ENCODE measurements around the gene AK1. TPM values are rescaled to one million over a fixed set of nuclear protein-coding genes. Genes with fewer than 3 reads are reported as not detected.

Gene AK1
- total and polyA plus RNA-seq, 9 of the 15 experiments (the other 6 are each of a cell fraction or from before 2014, with no cell fraction given), result 10.1 to 71.8 (median 39.0) TPM

DNA sequence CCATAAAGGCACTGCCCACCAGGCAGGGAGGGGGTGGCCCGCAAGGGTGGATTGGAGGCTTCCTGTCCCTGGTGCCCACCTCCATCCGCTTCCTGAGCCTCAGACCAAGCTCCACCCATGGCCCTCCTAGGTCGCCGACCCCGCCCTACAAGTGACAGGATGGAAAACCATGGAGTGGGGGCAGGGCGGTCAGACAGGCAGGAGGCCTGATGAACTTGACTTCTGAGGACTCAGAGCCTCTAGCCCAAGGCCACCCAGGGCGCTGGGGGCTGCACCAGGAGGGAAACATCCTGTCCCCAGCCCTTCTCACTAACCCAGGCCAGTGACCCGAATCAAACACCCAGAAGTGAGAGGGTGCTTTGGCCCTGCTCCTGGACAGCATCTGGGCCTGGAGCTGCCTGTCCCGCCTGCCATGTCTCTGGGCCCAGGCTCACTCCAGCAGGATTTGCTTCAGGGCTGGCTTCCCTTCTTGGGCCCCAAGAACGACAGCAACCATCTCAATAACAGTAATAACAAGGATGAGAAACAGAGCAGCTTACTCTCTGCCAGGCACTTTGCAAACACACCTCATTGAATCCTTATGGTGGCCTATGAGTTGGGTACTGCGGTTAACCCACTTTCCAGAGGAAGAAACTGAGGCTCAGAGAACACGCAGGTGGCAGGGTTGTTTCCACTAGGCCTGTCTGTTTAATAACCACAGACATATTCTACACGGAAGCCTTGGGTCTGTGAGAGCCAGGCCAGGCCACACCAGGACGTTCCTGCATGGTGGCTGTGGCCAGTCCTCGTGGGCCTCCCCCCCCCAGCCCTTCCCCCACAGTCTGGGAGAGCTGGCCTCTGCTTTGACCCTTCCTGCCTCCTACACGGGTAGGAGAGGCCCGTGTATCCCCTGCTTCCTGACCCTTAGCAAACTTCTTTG lies 26.3 kb upstream of the AK1 start (continued):
- TF ChIP-seq, protein P1, sequence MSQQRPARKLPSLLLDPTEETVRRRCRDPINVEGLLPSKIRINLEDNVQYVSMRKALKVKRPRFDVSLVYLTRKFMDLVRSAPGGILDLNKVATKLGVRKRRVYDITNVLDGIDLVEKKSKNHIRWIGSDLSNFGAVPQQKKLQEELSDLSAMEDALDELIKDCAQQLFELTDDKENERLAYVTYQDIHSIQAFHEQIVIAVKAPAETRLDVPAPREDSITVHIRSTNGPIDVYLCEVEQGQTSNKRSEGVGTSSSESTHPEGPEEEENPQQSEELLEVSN (IDR thresholded peaks at IDR 0.05; ENCODE audit: borderline replicate concordance in 1 of 2, extremely low read depth in 1 of 2, insufficient read depth in 1 of 2, insufficient read length in 1 of 2, low read depth in 1 of 2, low read length in 1 of 2, poor library complexity in 1 of 2, severe bottlenecking in 1 of 2), result peak in 1 of 2 experiments; percentile 16
- TF ChIP-seq, protein P2, sequence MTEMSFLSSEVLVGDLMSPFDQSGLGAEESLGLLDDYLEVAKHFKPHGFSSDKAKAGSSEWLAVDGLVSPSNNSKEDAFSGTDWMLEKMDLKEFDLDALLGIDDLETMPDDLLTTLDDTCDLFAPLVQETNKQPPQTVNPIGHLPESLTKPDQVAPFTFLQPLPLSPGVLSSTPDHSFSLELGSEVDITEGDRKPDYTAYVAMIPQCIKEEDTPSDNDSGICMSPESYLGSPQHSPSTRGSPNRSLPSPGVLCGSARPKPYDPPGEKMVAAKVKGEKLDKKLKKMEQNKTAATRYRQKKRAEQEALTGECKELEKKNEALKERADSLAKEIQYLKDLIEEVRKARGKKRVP (CRISPR knock-in tag; IDR thresholded peaks at IDR 0.05), result 0 out of 2 replicates have a peak, but pooled peaks have one; percentile 2
- peak; percentile 15; the same call in 1 of the 2 replicates for TF ChIP-seq L3MBTL2 (IDR thresholded peaks at IDR 0.05)
- TF ChIP-seq, protein P3, sequence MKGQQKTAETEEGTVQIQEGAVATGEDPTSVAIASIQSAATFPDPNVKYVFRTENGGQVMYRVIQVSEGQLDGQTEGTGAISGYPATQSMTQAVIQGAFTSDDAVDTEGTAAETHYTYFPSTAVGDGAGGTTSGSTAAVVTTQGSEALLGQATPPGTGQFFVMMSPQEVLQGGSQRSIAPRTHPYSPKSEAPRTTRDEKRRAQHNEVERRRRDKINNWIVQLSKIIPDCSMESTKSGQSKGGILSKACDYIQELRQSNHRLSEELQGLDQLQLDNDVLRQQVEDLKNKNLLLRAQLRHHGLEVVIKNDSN (CRISPR knock-in tag; IDR thresholded peaks at IDR 0.05), result no peak
- TF ChIP-seq SRF (CRISPR knock-in tag; IDR thresholded peaks at IDR 0.05), result peak in 1 of 2 experiments; percentile 60; a peak in 1 of 4 replicates
- no peak for TF ChIP-seq KDM5B (IDR thresholded peaks at IDR 0.05; ENCODE audit: insufficient replicate concordance, low read depth, low read length)
- TF ChIP-seq KDM4B (IDR thresholded peaks at IDR 0.05; ENCODE audit: borderline replicate concordance in 2 of 2, low read depth in 1 of 2), result peak in 1 of 2 experiments; percentile 31; a peak in 1 of 4 replicates
- peak; percentile 35 for TF ChIP-seq CCNT2 (IDR thresholded peaks at IDR 0.05; ENCODE audit: borderline replicate concordance, extremely low read depth, insufficient read length, low read depth, low read length)
- no peak for TF ChIP-seq C11orf30 (IDR thresholded peaks at IDR 0.05; ENCODE audit: low read depth)
- TF ChIP-seq, protein P4, sequence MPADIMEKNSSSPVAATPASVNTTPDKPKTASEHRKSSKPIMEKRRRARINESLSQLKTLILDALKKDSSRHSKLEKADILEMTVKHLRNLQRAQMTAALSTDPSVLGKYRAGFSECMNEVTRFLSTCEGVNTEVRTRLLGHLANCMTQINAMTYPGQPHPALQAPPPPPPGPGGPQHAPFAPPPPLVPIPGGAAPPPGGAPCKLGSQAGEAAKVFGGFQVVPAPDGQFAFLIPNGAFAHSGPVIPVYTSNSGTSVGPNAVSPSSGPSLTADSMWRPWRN (IDR thresholded peaks at IDR 0.05; ENCODE audit: low read depth), result no peak
- no peak for TF ChIP-seq NR2C2 (CRISPR knock-in tag; IDR thresholded peaks at IDR 0.05)
- TF ChIP-seq NR2C2 (tag; IDR thresholded peaks at IDR 0.05), result peak; percentile 53
- TF ChIP-seq MEIS2 (IDR thresholded peaks at IDR 0.05; ENCODE audit: partially characterized antibody), result peak; percentile 52
- TF ChIP-seq HMG20B (CRISPR knock-in tag; IDR thresholded peaks at IDR 0.05), result no peak
- no peak for TF ChIP-seq NCOA4 (IDR thresholded peaks at IDR 0.05; ENCODE audit: partially characterized antibody)
- no peak for TF ChIP-seq NCOR1 (IDR thresholded peaks at IDR 0.05)
- no peak for TF ChIP-seq SIX5 (IDR thresholded peaks at IDR 0.05; ENCODE audit: borderline replicate concordance in 1 of 2, insufficient read depth in 1 of 2, low read depth in 1 of 2, low read length in 2 of 2)
- TF ChIP-seq, protein P5, sequence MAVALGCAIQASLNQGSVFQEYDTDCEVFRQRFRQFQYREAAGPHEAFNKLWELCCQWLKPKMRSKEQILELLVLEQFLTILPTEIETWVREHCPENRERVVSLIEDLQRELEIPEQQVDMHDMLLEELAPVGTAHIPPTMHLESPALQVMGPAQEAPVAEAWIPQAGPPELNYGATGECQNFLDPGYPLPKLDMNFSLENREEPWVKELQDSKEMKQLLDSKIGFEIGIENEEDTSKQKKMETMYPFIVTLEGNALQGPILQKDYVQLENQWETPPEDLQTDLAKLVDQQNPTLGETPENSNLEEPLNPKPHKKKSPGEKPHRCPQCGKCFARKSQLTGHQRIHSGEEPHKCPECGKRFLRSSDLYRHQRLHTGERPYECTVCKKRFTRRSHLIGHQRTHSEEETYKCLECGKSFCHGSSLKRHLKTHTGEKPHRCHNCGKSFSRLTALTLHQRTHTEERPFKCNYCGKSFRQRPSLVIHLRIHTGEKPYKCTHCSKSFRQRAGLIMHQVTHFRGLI (CRISPR knock-in tag; IDR thresholded peaks at IDR 0.05), result no peak
- TF ChIP-seq ZNF695 (CRISPR knock-in tag; IDR thresholded peaks at IDR 0.05), result no peak
- no peak for TF ChIP-seq ZNF77 (CRISPR knock-in tag; IDR thresholded peaks at IDR 0.05)
